ENCODE results near the gene MAGT1. TPM values are rescaled to one million over a fixed set of nuclear protein-coding genes. Genes with fewer than 3 reads are reported as not detected.
"Not testable (repeated sequence)": the region's sequence is repeated elsewhere in the genome, so short reads cannot be mapped to it uniquely, and the experiment has no call there.

Gene MAGT1
- total and polyA plus RNA-seq, 10 donors: 7.4 to 59.9 (median 43.5) TPM

GRCh38 chrX:77899081-77899828 is 4.0 kb upstream of the MAGT1 start, which contains the start of gene COX7B:
TSS of gene COX7B (plus strand) at chrX:77899468. CDS start at chrX:77899554, 86 bp downstream.
- intact Hi-C loops (cut with DNase I; ENCODE audit: low total_unique reads): no loop called here
- H3K4me1 ChIP-seq: peaks cover 0 to 34% (median 19%) of the 10 kb centered on the region in 6 donors
- TF ChIP-seq, protein P1, sequence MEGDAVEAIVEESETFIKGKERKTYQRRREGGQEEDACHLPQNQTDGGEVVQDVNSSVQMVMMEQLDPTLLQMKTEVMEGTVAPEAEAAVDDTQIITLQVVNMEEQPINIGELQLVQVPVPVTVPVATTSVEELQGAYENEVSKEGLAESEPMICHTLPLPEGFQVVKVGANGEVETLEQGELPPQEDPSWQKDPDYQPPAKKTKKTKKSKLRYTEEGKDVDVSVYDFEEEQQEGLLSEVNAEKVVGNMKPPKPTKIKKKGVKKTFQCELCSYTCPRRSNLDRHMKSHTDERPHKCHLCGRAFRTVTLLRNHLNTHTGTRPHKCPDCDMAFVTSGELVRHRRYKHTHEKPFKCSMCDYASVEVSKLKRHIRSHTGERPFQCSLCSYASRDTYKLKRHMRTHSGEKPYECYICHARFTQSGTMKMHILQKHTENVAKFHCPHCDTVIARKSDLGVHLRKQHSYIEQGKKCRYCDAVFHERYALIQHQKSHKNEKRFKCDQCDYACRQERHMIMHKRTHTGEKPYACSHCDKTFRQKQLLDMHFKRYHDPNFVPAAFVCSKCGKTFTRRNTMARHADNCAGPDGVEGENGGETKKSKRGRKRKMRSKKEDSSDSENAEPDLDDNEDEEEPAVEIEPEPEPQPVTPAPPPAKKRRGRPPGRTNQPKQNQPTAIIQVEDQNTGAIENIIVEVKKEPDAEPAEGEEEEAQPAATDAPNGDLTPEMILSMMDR (IDR thresholded peaks at IDR 0.05 in 8 of 11, conservative IDR thresholded peaks at IDR 0.05 in 3 of 11): peak in 7 of 11 experiments; percentile 19 to 64 (median 54)
- TF ChIP-seq POLR2AphosphoS5 (IDR thresholded peaks at IDR 0.05) (peak in 1 of 3 donors; percentile 89), POLR2A (IDR thresholded peaks at IDR 0.05) (peak in 1 of 3 donors; percentile 58)
- 0 to 49% (median 1%) methylated on average over 28 of the region's 28 CpGs for WGBS, 5 donors
- H3K27me3 ChIP-seq (replicated peaks in 1 of 7): no peaks in the 10 kb centered on the region
- H3K27ac ChIP-seq: peak within 1 kb of the TSS; percentile 57 to 93 (median 89)
- peaks cover 0 to 3% (median 0%) of the 10 kb centered on the region in 8 donors for H3K9me3 ChIP-seq
- no peak for DNase-seq
- H3K36me3 ChIP-seq: peaks cover 0 to 28% (median 5%) of the 10 kb centered on the region in 6 donors
- H3K4me3 ChIP-seq: peak within 1 kb of the TSS; percentile 22 to 77 (median 48)

DNA sequence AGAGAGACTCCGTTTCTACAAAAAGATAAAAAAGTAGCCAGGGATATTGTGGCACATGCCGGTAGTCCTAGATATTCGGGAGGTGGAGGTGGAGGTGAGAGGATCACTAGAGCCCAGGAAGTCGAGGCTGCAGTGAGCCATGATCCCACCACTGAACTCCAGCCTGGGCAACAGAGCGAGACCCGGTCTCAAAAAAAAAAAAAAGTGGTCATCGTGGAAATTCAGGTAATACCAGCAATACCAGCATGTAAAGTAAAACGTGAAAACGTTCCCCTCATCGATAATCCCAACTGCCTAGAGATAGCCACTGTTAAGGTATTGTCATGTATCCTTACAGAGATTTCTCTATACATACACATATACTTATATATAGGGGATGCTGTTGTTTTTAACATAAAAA is 1.5 kb downstream of the MAGT1 start:
- Histone ChIP-seq H3K4me1 (peaks cover 5 to 42% (median 15%) of the 10 kb centered on the region in 6 donors), H3K27ac (peak overlapping the region in 4 of 8 donors; percentile 93 to 97 (median 95)), H3K36me3 (no peaks in the 10 kb centered on the region), H3K9me3 (peaks cover 0 to 3% (median 0%) of the 10 kb centered on the region in 8 donors), H3K27me3 (replicated peaks in 1 of 7) (no peaks in the 10 kb centered on the region), H3K4me3 (peak overlapping the region in 3 of 8 donors; percentile 47 to 70 (median 61))
- WGBS, 5 donors: 65 to 84% (median 76%) methylated on average over 10 of the region's 10 CpGs
- DNase-seq: no peak
- TF ChIP-seq POLR2AphosphoS5 (IDR thresholded peaks at IDR 0.05) (no peak), POLR2A (IDR thresholded peaks at IDR 0.05) (no peak)
- TF ChIP-seq, protein P1 (IDR thresholded peaks at IDR 0.05 in 8 of 11, conservative IDR thresholded peaks at IDR 0.05 in 3 of 11): no peak
- intact Hi-C loops (cut with DNase I; ENCODE audit: low total_unique reads): no loop called here

DNA sequence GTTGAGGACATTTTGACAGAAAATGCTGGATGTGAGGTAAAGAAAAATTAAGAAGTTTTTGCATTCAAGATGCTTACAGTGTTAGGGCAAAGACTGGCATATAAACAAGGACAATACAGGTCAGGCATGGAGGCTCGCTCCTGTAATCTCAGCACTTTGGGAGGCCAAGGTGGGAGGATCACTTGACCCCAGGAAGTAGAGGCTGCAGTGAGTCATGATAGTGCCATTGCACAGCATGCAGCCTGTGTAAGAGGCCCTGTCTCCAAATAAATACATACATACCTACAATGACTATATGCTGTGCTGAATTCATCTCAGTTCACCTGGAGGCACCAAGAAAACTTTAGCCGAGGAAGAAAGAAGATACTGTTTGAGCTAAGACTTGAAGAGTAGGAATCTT is 2.3 kb downstream of the MAGT1 start:
- Histone ChIP-seq H3K27ac (no peak overlapping the region), H3K9me3 (peaks cover 0 to 3% (median 0%) of the 10 kb centered on the region in 8 donors), H3K27me3 (replicated peaks in 1 of 7) (no peaks in the 10 kb centered on the region), H3K36me3 (no peaks in the 10 kb centered on the region), H3K4me1 (peaks cover 5 to 42% (median 15%) of the 10 kb centered on the region in 6 donors), H3K4me3 (no peak overlapping the region)
- TF ChIP-seq, protein P1 (IDR thresholded peaks at IDR 0.05 in 8 of 11, conservative IDR thresholded peaks at IDR 0.05 in 3 of 11): no peak
- TF ChIP-seq POLR2A (IDR thresholded peaks at IDR 0.05): no peak
- no peak for TF ChIP-seq POLR2AphosphoS5 (IDR thresholded peaks at IDR 0.05)
- intact Hi-C loops (cut with DNase I; ENCODE audit: low total_unique reads): no loop called here
- WGBS, 5 donors: 84 to 100% (median 86%) methylated on average over 2 of the region's 2 CpGs
- no peak for DNase-seq

GRCh38 chrX:77881418-77881817 is 13.8 kb downstream of the MAGT1 start:
- H3K27ac ChIP-seq; H3K27me3 ChIP-seq (replicated peaks in 1 of 7); H3K4me3 ChIP-seq; intact Hi-C loops (cut with DNase I; ENCODE audit: low total_unique reads); H3K9me3 ChIP-seq; H3K4me1 ChIP-seq; H3K36me3 ChIP-seq; DNase-seq: not testable (repeated sequence)
- WGBS, 5 donors: 89 to 100% (median 94%) methylated on average over 3 to 4 of the region's 4 CpGs

All from spleen (tissue), 11 donors.